ENCODE data around the gene IGFBP7.
"Not testable (repeated sequence)": the region's sequence is repeated elsewhere in the genome, so short reads cannot be mapped to it uniquely, and the experiment has no call there.

IGFBP7 gene

GRCh38 chr4:57051524-57051923 is 58.7 kb downstream of the IGFBP7 start:
- H3K4me3 ChIP-seq (ENCODE audit: low read depth, low read length): no peak overlapping the region
- in situ Hi-C loops (cut with HindIII; ENCODE audit: low sequenced_read_pairs): no loop called here
- no peak for TF ChIP-seq CTCF (IDR thresholded peaks at IDR 0.05; ENCODE audit: low read depth, low read length)
- DNase-seq (ENCODE audit: low read depth, low spot score): no peak

- no peak for DNase-seq (ENCODE audit: low read depth, low spot score)
- no peak for TF ChIP-seq CTCF (IDR thresholded peaks at IDR 0.05; ENCODE audit: low read depth, low read length)
- H3K4me3 ChIP-seq (ENCODE audit: low read depth, low read length): no peak overlapping the region
- in situ Hi-C loops (cut with HindIII; ENCODE audit: low sequenced_read_pairs): no loop called here
Measured at GRCh38 chr4:57051095-57051494, 59.1 kb downstream of the IGFBP7 start.

- in situ Hi-C loops (cut with HindIII; ENCODE audit: low sequenced_read_pairs): no loop called here
- no peak overlapping the region for H3K4me3 ChIP-seq (ENCODE audit: low read depth, low read length)
- no peak for TF ChIP-seq CTCF (IDR thresholded peaks at IDR 0.05; ENCODE audit: low read depth, low read length)
- DNase-seq (ENCODE audit: low read depth, low spot score): no peak
Measured at GRCh38 chr4:57048590-57049304, 61.4 kb downstream of the IGFBP7 start.

GRCh38 chr4:57047046-57047445 is 63.1 kb downstream of the IGFBP7 start:
- in situ Hi-C loops (cut with HindIII; ENCODE audit: low sequenced_read_pairs); DNase-seq (ENCODE audit: low read depth, low spot score); H3K4me3 ChIP-seq (ENCODE audit: low read depth, low read length): not testable (repeated sequence)

GRCh38 chr4:57044996-57045395 is 65.2 kb downstream of the IGFBP7 start:
- TF ChIP-seq CTCF (IDR thresholded peaks at IDR 0.05; ENCODE audit: low read depth, low read length): no peak
- H3K4me3 ChIP-seq (ENCODE audit: low read depth, low read length): no peak overlapping the region
- in situ Hi-C loops (cut with HindIII; ENCODE audit: low sequenced_read_pairs): no loop called here
- DNase-seq (ENCODE audit: low read depth, low spot score): peak; percentile 73

- TF ChIP-seq CTCF (IDR thresholded peaks at IDR 0.05; ENCODE audit: low read depth, low read length): no peak
- H3K4me3 ChIP-seq (ENCODE audit: low read depth, low read length): no peak overlapping the region
- in situ Hi-C loops (cut with HindIII; ENCODE audit: low sequenced_read_pairs): no loop called here
- DNase-seq (ENCODE audit: low read depth, low spot score): no peak
Measured at GRCh38 chr4:57044279-57044678, 65.9 kb downstream of the IGFBP7 start.

- no peak overlapping the region for H3K4me3 ChIP-seq (ENCODE audit: low read depth, low read length)
- DNase-seq (ENCODE audit: low read depth, low spot score): peak; percentile 93
- in situ Hi-C loops (cut with HindIII; ENCODE audit: low sequenced_read_pairs): no loop called here
- TF ChIP-seq CTCF (IDR thresholded peaks at IDR 0.05; ENCODE audit: low read depth, low read length): no peak
Measured at GRCh38 chr4:57043347-57044251, 66.6 kb downstream of the IGFBP7 start.

Measured in astrocyte of the spinal cord (primary cell).